Endothelial cell of umbilical vein (primary cell): ENCODE measurements around the gene WDR38.

Source experiments
- CTCF ChIP-seq, 2 donors: IDR thresholded peaks; 1 replicate in 1 of 2; 2 replicates in 1 of 2; pipeline ENCODE4 v1.5.1; 2011; ENCODE audit warnings: low read length in 2 of 2, mild to moderate bottlenecking in 2 of 2, moderate library complexity in 2 of 2, control low read depth in 1 of 2, inconsistent platforms in 1 of 2, low read depth in 1 of 2; ENCODE audit not compliant: insufficient read depth in 1 of 2; ENCODE audit errors: extremely low read depth in 1 of 2
- MAX ChIP-seq: IDR thresholded peaks from 2 replicates; pipeline ENCODE4 v1.6.1; 2011; ENCODE audit not compliant: insufficient read depth, insufficient read length

- TF ChIP-seq MAX (no peak), CTCF (IDR thresholded peaks at IDR 0.05; ENCODE audit: extremely low read depth in 1 of 2, insufficient read depth in 1 of 2, low read depth in 1 of 2, low read length in 2 of 2) (peak; percentile 47 to 54)
These were observed 12.9 kb upstream of the WDR38 start for GRCh38 chr9:124840300-124840833.
